ENCODE data around the gene DDX1.
A peak's percentile ranks its signal among the peaks of the same experiment; 100 is the strongest.

Gene DDX1

GRCh38 chr2:15640784-15641183 lies 49.1 kb downstream of the DDX1 start:
- TF ChIP-seq ZNF830 (tag by site-specific recombination; IDR thresholded peaks at IDR 0.05; ENCODE audit: low read depth), result no peak
- no peak for TF ChIP-seq ZNF266 (tag by site-specific recombination; IDR thresholded peaks at IDR 0.05; ENCODE audit: low read depth)
- TF ChIP-seq ATF2 (tag by site-specific recombination; IDR thresholded peaks at IDR 0.05; ENCODE audit: low read depth), result no peak
- TF ChIP-seq ZNF416 (tag by site-specific recombination; IDR thresholded peaks at IDR 0.05), result no peak
- TF ChIP-seq KLF9 (tag by site-specific recombination; IDR thresholded peaks at IDR 0.05; ENCODE audit: low read depth), result no peak
- TF ChIP-seq KLF16 (tag by site-specific recombination; IDR thresholded peaks at IDR 0.05), result no peak
- TF ChIP-seq ZNF18 (tag by site-specific recombination; IDR thresholded peaks at IDR 0.05), result no peak
- TF ChIP-seq ZNF837 (tag by site-specific recombination; IDR thresholded peaks at IDR 0.05), result no peak
- TF ChIP-seq ZNF488 (tag by site-specific recombination; IDR thresholded peaks at IDR 0.05), result no peak
- no peak for TF ChIP-seq REST (tag by site-specific recombination; IDR thresholded peaks at IDR 0.05)
- no peak for TF ChIP-seq ZNF214 (tag by site-specific recombination; IDR thresholded peaks at IDR 0.05; ENCODE audit: borderline replicate concordance)
- POLR2A ChIA-PET, result no interaction called here
- Histone ChIP-seq H3K4me1 (ENCODE audit: control insufficient read depth, insufficient read depth, low read length) (no peaks in the 10 kb centered on the region), H3K36me3 (ENCODE audit: control insufficient read depth in 2 of 2, insufficient read depth in 1 of 2, low read length in 2 of 2) (peaks cover 0 to 22% of the 10 kb centered on the region in 2 experiments; a peak in 2 of 3 replicates), H3K27ac (ENCODE audit: extremely low read depth, low read depth, low read length) (no peak overlapping the region), H3K9me3 (ENCODE audit: control insufficient read depth, insufficient read depth, low read depth, low read length) (no peaks in the 10 kb centered on the region), H3K4me3 (ENCODE audit: low read depth, low read length) (no peak overlapping the region)
- CTCF ChIA-PET, result interaction anchor here (1.5 to 2.4 kb wide), 3 partner anchors 48 to 299 kb away, joined by 3 to 13 read pairs (median 7); partner anchors contain the start of gene MYCN

GRCh38 chr2:15641530-15641982 lies 49.9 kb downstream of the DDX1 start:
- CTCF ChIA-PET, result interaction anchor here (0.6 to 3.2 kb wide), 4 partner anchors 27 to 967 kb away, joined by 3 to 15 read pairs (median 4); no protein-coding TSS in a partner anchor
- no peaks in the 10 kb centered on the region for H3K9me3 ChIP-seq (ENCODE audit: control insufficient read depth, insufficient read depth, low read depth, low read length)

More at GRCh38 chr2:15641530-15641982, 49.9 kb downstream of the DDX1 start:
- Histone ChIP-seq H3K36me3 (ENCODE audit: control insufficient read depth in 2 of 2, insufficient read depth in 1 of 2, low read length in 2 of 2) (peaks cover 0 to 19% of the 10 kb centered on the region in 2 experiments; a peak in 1 of 3 replicates), H3K4me3 (ENCODE audit: low read depth, low read length) (no peak overlapping the region), H3K27ac (ENCODE audit: extremely low read depth, low read depth, low read length) (no peak overlapping the region), H3K4me1 (ENCODE audit: control insufficient read depth, insufficient read depth, low read length) (no peaks in the 10 kb centered on the region)
- POLR2A ChIA-PET, result no interaction called here
- TF ChIP-seq SETDB1 (IDR thresholded peaks at IDR 0.05; ENCODE audit: insufficient read length, low read length), result peak; percentile 21
- no peak for TF ChIP-seq ZFHX2 (tag by site-specific recombination; conservative IDR thresholded peaks at IDR 0.05)
